K562 (cell line): ENCODE measurements around the gene HMG20B. TPM values are rescaled to one million over a fixed set of nuclear protein-coding genes. Genes with fewer than 3 reads are reported as not detected.

Experiments
- ATAC-seq: fragments of 200-7000 bp; cut with Tn5 transposase; 3 replicates; pipeline ENCODE4 v1.9.1; 2020; ENCODE audit warnings: moderate library complexity
- BruUV-seq: library from RNA; stranded (reverse); fragments of 400-500 nt; replicated peaks from 2 replicates; lab custom pipeline; 2021; lab: Mats Ljungman, UMichigan
- CTCF ChIA-PET: fragments of 300-600 bp; formaldehyde crosslinking; extraction: SDS; loops from one replicate; lab custom pipeline; 2021; ENCODE audit warnings: low intra/inter-chr PET ratio; lab: Yijun Ruan, JAX
- POLR2A ChIA-PET: fragments of 300-600, 350-650 bp; sonication (Branson Sonifier 250); formaldehyde crosslinking; extraction: SDS; loops from one replicate; lab custom pipeline; 2021; ENCODE audit warnings: antibody characterized with exemption, inconsistent platforms; lab: Yijun Ruan, JAX
- DNase-seq, 4 experiments: peaks; one replicate each; pipeline versions ENCODE4 v3.0.0 to v3.0.0-alpha.2; 2011 to 2018; ENCODE audit warnings: low spot score in 3 of 4, mixed read lengths in 3 of 4; ENCODE audit errors: extremely low read depth in 1 of 4
- FAIRE-seq: peaks from 2 replicates; lab custom pipeline; 2011; peaks lifted over from hg19 to GRCh38; lab: Jason Lieb, UNC
- H2AFZ ChIP-seq: 2 replicates; pipeline ENCODE4 v1.6.0; 2011; ENCODE audit warnings: low read depth, low read length, control low read depth, inconsistent platforms
- H3K27ac ChIP-seq: fragments of 200-600 bp; 3 replicates; pipeline ENCODE4 v1.8.0; 2011; ENCODE audit warnings: low read depth, mild to moderate bottlenecking, control low read depth, inconsistent platforms, low read length, moderate library complexity, mixed read lengths; ENCODE audit errors: extremely low read depth
- H3K27me3 ChIP-seq, 2 experiments: fragments of 300-600 bp in 1 of 2; 2 replicates in 1 of 2; 3 replicates in 1 of 2; pipeline versions ENCODE4 v1.6.0 to v1.8.0; 2011; ENCODE audit warnings: inconsistent platforms in 2 of 2, low read length in 2 of 2, mild to moderate bottlenecking in 1 of 2, mixed read lengths in 1 of 2, moderate library complexity in 1 of 2; ENCODE audit not compliant: control insufficient read depth in 2 of 2, insufficient read depth in 2 of 2
- H3K36me3 ChIP-seq: fragments of 300-600 bp; 3 replicates; pipeline ENCODE4 v1.8.0; 2011; ENCODE audit warnings: mild to moderate bottlenecking, low read length, inconsistent platforms; ENCODE audit not compliant: control insufficient read depth, insufficient read depth
- H3K4me1 ChIP-seq, 2 experiments: fragments of 200-600 bp in 1 of 2; replicated peaks in 1 of 2; 2 replicates in 1 of 2; 3 replicates in 1 of 2; pipeline versions ENCODE4 v1.5.1 to v1.8.0; 2011; ENCODE audit warnings: inconsistent platforms in 2 of 2, low read length in 2 of 2, mild to moderate bottlenecking in 1 of 2, mixed read lengths in 1 of 2, moderate library complexity in 1 of 2; ENCODE audit not compliant: control insufficient read depth in 2 of 2, insufficient read depth in 2 of 2
- H3K4me2 ChIP-seq: 2 replicates; pipeline ENCODE4 v1.6.1; 2011; ENCODE audit warnings: low read length, control low read depth, inconsistent platforms, mixed read lengths; ENCODE audit not compliant: insufficient read depth
- H3K4me3 ChIP-seq: fragments of 200-600 bp; sonication (generic), shearing (Covaris generic); 2 replicates; pipeline ENCODE4 v1.5.1; 2016; ENCODE audit warnings: control low read depth, inconsistent platforms
- H3K79me2 ChIP-seq: fragments of 200-600 bp; 3 replicates; pipeline ENCODE4 v1.8.0; 2011; ENCODE audit warnings: low read length, inconsistent platforms; ENCODE audit not compliant: control insufficient read depth, insufficient read depth
- H3K9ac ChIP-seq, 2 experiments: 2 replicates each; pipeline versions ENCODE4 v1.6.0 to v1.6.1; 2011; ENCODE audit warnings: low read depth in 2 of 2, low read length in 2 of 2, control low read depth in 1 of 2, inconsistent platforms in 1 of 2, mild to moderate bottlenecking in 1 of 2, mixed read lengths in 1 of 2; ENCODE audit not compliant: insufficient read depth in 1 of 2
- H3K9me1 ChIP-seq: one replicate; pipeline ENCODE4 v1.6.0; 2011; ENCODE audit warnings: inconsistent platforms, mild to moderate bottlenecking, low read length, moderate library complexity; ENCODE audit not compliant: control insufficient read depth, insufficient read depth
- H3K9me3 ChIP-seq: replicated peaks from 2 replicates; pipeline ENCODE4 v1.5.1; 2011; ENCODE audit warnings: low read depth, low read length, inconsistent platforms; ENCODE audit not compliant: control insufficient read depth, insufficient read depth
- H4K20me1 ChIP-seq: replicated peaks from 2 replicates; pipeline ENCODE4 v1.6.1; 2011; ENCODE audit warnings: low read length, inconsistent platforms, mixed read lengths; ENCODE audit not compliant: control insufficient read depth, insufficient read depth
- ARID4B ChIP-seq: sonication (generic); formaldehyde crosslinking; IDR thresholded peaks from 2 replicates; pipeline ENCODE4 v1.8.0; 2022; ENCODE audit warnings: mild to moderate bottlenecking, missing genetic modification reagents
- CBX8 ChIP-seq: fragments of 200-600 bp; sonication (generic); IDR thresholded peaks from 2 replicates; pipeline ENCODE4 v1.6.1; 2012; ENCODE audit warnings: borderline replicate concordance, mixed run types, low read depth, mild to moderate bottlenecking, moderate library complexity, mixed read lengths, low read length, control low read depth, inconsistent platforms; ENCODE audit not compliant: poor library complexity, severe bottlenecking; ENCODE audit errors: extremely low read depth
- KAT8 ChIP-seq: fragments of 450-650 bp; IDR thresholded peaks from 2 replicates; pipeline ENCODE4 v1.6.1; 2016; ENCODE audit warnings: low read depth, mild to moderate bottlenecking
- MAFK ChIP-seq: IDR thresholded peaks from 2 replicates; pipeline ENCODE4 v1.6.1; 2011; ENCODE audit warnings: low read length, improper control_type of control experiment
- MAX ChIP-seq: sonication (generic); formaldehyde crosslinking; IDR thresholded peaks from 2 replicates; pipeline ENCODE4 v1.9.0; 2022; ENCODE audit warnings: mild to moderate bottlenecking, missing genetic modification reagents
- RBFOX2 ChIP-seq: fragments of 200-400 bp; formaldehyde crosslinking; IDR thresholded peaks from 2 replicates; pipeline ENCODE4 v1.6.1; 2017; ENCODE audit warnings: low read depth, mild to moderate bottlenecking, low read length, moderate library complexity
- SP1 ChIP-seq: sonication (generic); formaldehyde crosslinking; IDR thresholded peaks from 2 replicates; pipeline ENCODE4 v1.8.1; 2022; ENCODE audit warnings: mild to moderate bottlenecking, missing genetic modification reagents
- TEAD4 ChIP-seq, 2 experiments: sonication (generic) in 1 of 2; formaldehyde crosslinking in 1 of 2; IDR thresholded peaks; 2 replicates each; pipeline versions ENCODE4 v1.6.1 to v1.8.0; 2012 to 2022; ENCODE audit warnings: borderline replicate concordance in 1 of 2, inconsistent platforms in 1 of 2, low read length in 1 of 2, mild to moderate bottlenecking in 1 of 2, missing genetic modification reagents in 1 of 2
- TFAP4 ChIP-seq: sonication (generic); formaldehyde crosslinking; IDR thresholded peaks from 2 replicates; pipeline ENCODE4 v1.8.0; 2022; ENCODE audit warnings: missing genetic modification reagents, mild to moderate bottlenecking, moderate library complexity, borderline replicate concordance
- USF1 ChIP-seq: sonication (generic); formaldehyde crosslinking; IDR thresholded peaks from 2 replicates; pipeline ENCODE4 v1.9.0; 2022; ENCODE audit warnings: mild to moderate bottlenecking, missing genetic modification reagents
- ZBTB7A ChIP-seq: IDR thresholded peaks from 2 replicates; pipeline ENCODE4 v1.6.1; 2011; ENCODE audit warnings: low read depth, mild to moderate bottlenecking, low read length, moderate library complexity, borderline replicate concordance; ENCODE audit not compliant: control insufficient read depth
- ZNF57 ChIP-seq: fragments of 450-650 bp; formaldehyde crosslinking; IDR thresholded peaks from 2 replicates; pipeline ENCODE4 v1.4.0; 2020; ENCODE audit warnings: mild to moderate bottlenecking, moderate library complexity
- WGBS: fragments of 100-300 bp; shearing (Covaris generic); methylation state at CpG from one replicate; pipeline ENCODE4 v1.1.6; 2016; ENCODE audit warnings: low coverage, mixed read lengths; ENCODE audit not compliant: insufficient coverage; ENCODE audit errors: missing lambda C conversion rate; 5-methylcytosine and 5-hydroxymethylcytosine counted together
- in situ Hi-C: fragments of 300-500 bp; cut with MboI; formaldehyde crosslinking; loops from 4 replicates; pipeline ENCODE4 v1.15.0; 2018; ENCODE audit warnings: inconsistent platforms, mixed read lengths
- intact Hi-C: fragments of 100-400 bp; cut with micrococcal nuclease; formaldehyde crosslinking; loops from 2 replicates; pipeline ENCODE4 v1.14.2; 2022
- polyA plus RNA-seq, 8 experiments: library from polyadenylated mRNA; depleted of rRNA in 4 of 8; stranded (reverse) in 5 of 8; unstranded in 3 of 8; fragments of >200 nt; fragmentation: Nextera tagmentation in 2 of 8; fragmentation: Illumina TruSeq in 1 of 8; extraction: Ambion mirVana in 2 of 8; extraction: Trizol in 1 of 8; gene quantifications; 2 replicates each; pipeline versions ENCODE4 v1.2.1 to v1.2.3, GENCODE V29; 2011 to 2014; ENCODE audit warnings: inconsistent platforms in 1 of 8, missing spikeins in 1 of 8
- total RNA-seq, 7 experiments: library from RNA; depleted of rRNA in 6 of 7; stranded (reverse); fragments of >200 nt in 6 of 7; fragmentation: Illumina TruSeq in 2 of 7; extraction: Trizol in 2 of 7; gene quantifications; 2 replicates each; pipeline versions ENCODE4 v1.2.1 to v1.2.3, GENCODE V29; 2011 to 2021; ENCODE audit warnings: low replicate concordance in 1 of 7

The HMG20B gene
- total and polyA plus RNA-seq, 9 of the 15 experiments (the other 6 are each of a cell fraction or from before 2014, with no cell fraction given) = 0.35 to 172 (median 38.6) TPM

GRCh38 chr19:3604987-3605343, 32.2 kb downstream of the HMG20B start:
- H4K20me1 ChIP-seq = no peaks in the 10 kb centered on the region
- H3K27me3 ChIP-seq = no peaks in the 10 kb centered on the region
- ChIA-PET POLR2A (interaction anchor here (0.6 to 1.1 kb wide), 2 partner anchors 26 to 50 kb away, joined by 3 to 4 read pairs; no protein-coding TSS in a partner anchor), CTCF (no interaction called here)
- peak overlapping the region; percentile 89 for H3K4me3 ChIP-seq
- intact Hi-C loops = loop anchor here (10.0 kb wide), 1 partner anchor 60 kb away; no protein-coding TSS in a partner anchor
- WGBS = 30% methylated on average over 11 of the region's 11 CpGs
- peak overlapping the region; percentile 0 to 80; a peak in 2 of 4 replicates for H3K9ac ChIP-seq
- no peak for DNase-seq
- peaks cover 26% of the 10 kb centered on the region; the same call in 1 of the 3 replicates for H3K36me3 ChIP-seq
- no peaks in the 10 kb centered on the region for H3K9me3 ChIP-seq
- 0 out of 2 replicates have a peak overlapping the region, but pooled peaks have one; percentile 95 for H2AFZ ChIP-seq
- H3K4me2 ChIP-seq = peak overlapping the region; percentile 91
- FAIRE-seq = no peak
- BruUV-seq = no TSS peak
- H3K27ac ChIP-seq = no peak overlapping the region; the same call in 2 of the 3 replicates
- peaks cover 2% of the 10 kb centered on the region for H3K9me1 ChIP-seq
- peaks cover 38 to 75% of the 10 kb centered on the region in 2 experiments for H3K4me1 ChIP-seq
- in situ Hi-C loops = no loop called here
- peaks cover 44% of the 10 kb centered on the region for H3K79me2 ChIP-seq
- no peak for ATAC-seq
- TF ChIP-seq USF1 (CRISPR knock-in tag) (peak; percentile 44), KAT8 (no peak), RBFOX2 (peak; percentile 50), MAFK (no peak), MAX (CRISPR knock-in tag) (peak; percentile 46; the same call in 1 of the 2 replicates), CBX8 (no peak), TFAP4 (peak; percentile 57; the same call in 1 of the 2 replicates), ZNF57 (CRISPR knock-in tag) (0 out of 2 replicates have a peak, but pooled peaks have one; percentile 34), ARID4B (CRISPR knock-in tag) (peak; percentile 70), ZBTB7A (0 out of 2 replicates have a peak, but pooled peaks have one; percentile 40), TEAD4 (IDR thresholded peaks at IDR 0.05; ENCODE audit: low read length) (no peak), TEAD4 (CRISPR knock-in tag; IDR thresholded peaks at IDR 0.05; ENCODE audit: borderline replicate concordance) (0 out of 2 replicates have a peak, but pooled peaks have one; percentile 27), SP1 (CRISPR knock-in tag) (no peak)
